Measurements from ENCODE around the gene SLC10A7. TPM values are rescaled to one million over a fixed set of nuclear protein-coding genes. Genes with fewer than 3 reads are reported as not detected.

SLC10A7 gene
- total RNA-seq, 1 experiment from 2014 or later, result 37.1 TPM

DNA sequence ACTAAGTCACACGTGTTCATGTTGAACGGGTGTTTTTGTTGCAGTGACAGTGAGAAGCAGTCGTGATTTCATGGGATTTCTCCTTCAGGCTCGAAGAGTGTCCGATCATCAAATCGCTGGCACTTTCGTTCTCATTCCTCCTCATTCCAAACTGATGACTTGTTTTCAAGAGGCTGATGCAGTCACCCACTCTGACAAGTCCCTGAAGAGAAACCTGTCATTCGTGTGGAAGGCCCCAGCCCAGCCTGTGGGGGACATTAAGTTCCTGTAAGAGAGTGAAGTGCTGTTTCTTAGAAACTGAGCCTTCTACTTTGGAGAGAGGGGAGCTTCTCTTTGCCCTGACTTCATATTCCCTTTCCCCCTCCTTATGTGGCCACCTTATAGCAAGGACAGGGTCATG lies 299.4 kb downstream of the SLC10A7 start:
- intact Hi-C loops (cut with micrococcal nuclease; ENCODE audit: unreplicated experiment), result no loop called here
- Histone ChIP-seq H3K27ac (ENCODE audit: low read depth, low read length, poor library complexity, severe bottlenecking) (no peak overlapping the region), H3K4me1 (ENCODE audit: insufficient read depth, low read length, poor library complexity, severe bottlenecking) (no peaks in the 10 kb centered on the region), H3K36me3 (ENCODE audit: insufficient read depth, low read length, poor library complexity, severe bottlenecking) (no peaks in the 10 kb centered on the region), H3K27me3 (replicated peaks; ENCODE audit: insufficient read depth, low read depth, low read length, poor library complexity) (no peaks in the 10 kb centered on the region), H3K9me3 (ENCODE audit: low read depth, low read length, poor library complexity, severe bottlenecking) (no peaks in the 10 kb centered on the region), H3K4me3 (ENCODE audit: low read depth, low read length, poor library complexity, severe bottlenecking) (no peak overlapping the region)
- ChIA-PET CTCF (no interaction called here), POLR2A (ENCODE audit: low non-redundant PET) (no interaction called here)
- TF ChIP-seq EZH2 (IDR thresholded peaks at IDR 0.05; ENCODE audit: borderline replicate concordance, low read depth, low read length, poor library complexity, severe bottlenecking), result no peak
- TF ChIP-seq, protein P1, sequence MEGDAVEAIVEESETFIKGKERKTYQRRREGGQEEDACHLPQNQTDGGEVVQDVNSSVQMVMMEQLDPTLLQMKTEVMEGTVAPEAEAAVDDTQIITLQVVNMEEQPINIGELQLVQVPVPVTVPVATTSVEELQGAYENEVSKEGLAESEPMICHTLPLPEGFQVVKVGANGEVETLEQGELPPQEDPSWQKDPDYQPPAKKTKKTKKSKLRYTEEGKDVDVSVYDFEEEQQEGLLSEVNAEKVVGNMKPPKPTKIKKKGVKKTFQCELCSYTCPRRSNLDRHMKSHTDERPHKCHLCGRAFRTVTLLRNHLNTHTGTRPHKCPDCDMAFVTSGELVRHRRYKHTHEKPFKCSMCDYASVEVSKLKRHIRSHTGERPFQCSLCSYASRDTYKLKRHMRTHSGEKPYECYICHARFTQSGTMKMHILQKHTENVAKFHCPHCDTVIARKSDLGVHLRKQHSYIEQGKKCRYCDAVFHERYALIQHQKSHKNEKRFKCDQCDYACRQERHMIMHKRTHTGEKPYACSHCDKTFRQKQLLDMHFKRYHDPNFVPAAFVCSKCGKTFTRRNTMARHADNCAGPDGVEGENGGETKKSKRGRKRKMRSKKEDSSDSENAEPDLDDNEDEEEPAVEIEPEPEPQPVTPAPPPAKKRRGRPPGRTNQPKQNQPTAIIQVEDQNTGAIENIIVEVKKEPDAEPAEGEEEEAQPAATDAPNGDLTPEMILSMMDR (conservative IDR thresholded peaks at IDR 0.05; ENCODE audit: low read depth, low read length), result no peak
- no peak for DNase-seq (ENCODE audit: low spot score)
- no TSS peak for BruUV-seq (replicated peaks)

DNA sequence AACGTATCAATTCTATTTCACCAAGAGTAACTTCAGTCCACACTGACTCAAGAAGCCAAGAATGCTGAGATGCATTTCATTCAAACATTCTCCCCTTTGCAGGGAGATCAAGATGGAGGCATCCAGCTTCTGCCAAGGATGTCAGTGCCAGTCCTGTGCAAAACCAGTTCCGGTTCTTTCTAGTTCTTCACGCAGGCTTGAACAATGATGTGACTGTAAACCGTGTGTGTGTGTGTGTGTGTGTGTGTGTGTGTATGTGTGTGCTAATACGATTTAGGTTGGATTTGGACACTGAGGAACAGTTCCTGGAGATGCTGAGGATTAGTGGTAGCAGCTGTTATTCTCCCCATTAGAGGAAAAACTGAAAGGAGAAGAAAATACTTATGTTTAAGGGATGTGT lies 307.5 kb downstream of the SLC10A7 start, which contains the start of gene REELD1:
Gene REELD1, plus strand, starts transcription at position 301 of the 400 bp plus-strand sequence. CDS start 2,415 bp downstream, outside the sequence.
- POLR2A ChIA-PET (ENCODE audit: low non-redundant PET), result no interaction called here
- BruUV-seq (replicated peaks), result no TSS peak
- CTCF ChIA-PET, result no interaction called here
- DNase-seq (ENCODE audit: low spot score), result no peak
- no peaks in the 10 kb centered on the region for H3K4me1 ChIP-seq (ENCODE audit: insufficient read depth, low read length, poor library complexity, severe bottlenecking)
- H3K27ac ChIP-seq (ENCODE audit: low read depth, low read length, poor library complexity, severe bottlenecking), result no peak within 1 kb of the TSS
- H3K4me3 ChIP-seq (ENCODE audit: low read depth, low read length, poor library complexity, severe bottlenecking), result no peak within 1 kb of the TSS
- no peaks in the 10 kb centered on the region for H3K36me3 ChIP-seq (ENCODE audit: insufficient read depth, low read length, poor library complexity, severe bottlenecking)
- H3K9me3 ChIP-seq (ENCODE audit: low read depth, low read length, poor library complexity, severe bottlenecking), result no peaks in the 10 kb centered on the region
- intact Hi-C loops (cut with micrococcal nuclease; ENCODE audit: unreplicated experiment), result no loop called here
- H3K27me3 ChIP-seq (replicated peaks; ENCODE audit: insufficient read depth, low read depth, low read length, poor library complexity), result no peaks in the 10 kb centered on the region
- TF ChIP-seq, protein P1 (conservative IDR thresholded peaks at IDR 0.05; ENCODE audit: low read depth, low read length), result no peak
- no peak for TF ChIP-seq EZH2 (IDR thresholded peaks at IDR 0.05; ENCODE audit: borderline replicate concordance, low read depth, low read length, poor library complexity, severe bottlenecking)

DNA sequence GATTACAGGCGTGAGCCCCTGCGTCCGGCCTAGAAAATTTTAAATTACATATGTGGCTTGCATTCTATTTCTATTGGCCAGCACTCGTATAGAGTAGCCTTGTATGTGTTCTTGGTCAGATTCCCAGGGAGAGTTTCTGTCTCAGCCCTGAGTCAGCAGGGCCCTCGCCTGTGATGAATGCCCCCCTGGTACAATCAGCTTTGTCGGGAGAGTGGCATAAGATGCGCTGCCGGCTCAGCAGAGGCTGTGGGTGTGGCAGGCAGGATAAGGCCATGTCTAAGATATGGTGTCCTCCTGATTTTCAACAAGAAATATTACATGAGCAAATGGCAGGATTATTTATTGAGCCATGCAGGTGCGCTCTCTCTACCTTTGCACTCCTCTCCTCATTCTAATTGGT lies 309.0 kb downstream of the SLC10A7 start:
- no TSS peak for BruUV-seq (replicated peaks)

More for the DNA sequence above, 309.0 kb downstream of the SLC10A7 start:
- no peak for DNase-seq (ENCODE audit: low spot score)
- intact Hi-C loops (cut with micrococcal nuclease; ENCODE audit: unreplicated experiment), result no loop called here
- Histone ChIP-seq H3K4me1 (ENCODE audit: insufficient read depth, low read length, poor library complexity, severe bottlenecking) (no peaks in the 10 kb centered on the region), H3K36me3 (ENCODE audit: insufficient read depth, low read length, poor library complexity, severe bottlenecking) (no peaks in the 10 kb centered on the region), H3K27ac (ENCODE audit: low read depth, low read length, poor library complexity, severe bottlenecking) (no peak overlapping the region), H3K9me3 (ENCODE audit: low read depth, low read length, poor library complexity, severe bottlenecking) (no peaks in the 10 kb centered on the region), H3K4me3 (ENCODE audit: low read depth, low read length, poor library complexity, severe bottlenecking) (no peak overlapping the region), H3K27me3 (replicated peaks; ENCODE audit: insufficient read depth, low read depth, low read length, poor library complexity) (no peaks in the 10 kb centered on the region)
- TF ChIP-seq EZH2 (IDR thresholded peaks at IDR 0.05; ENCODE audit: borderline replicate concordance, low read depth, low read length, poor library complexity, severe bottlenecking), result no peak
- TF ChIP-seq, protein P1 (conservative IDR thresholded peaks at IDR 0.05; ENCODE audit: low read depth, low read length), result no peak
- ChIA-PET CTCF (no interaction called here), POLR2A (ENCODE audit: low non-redundant PET) (no interaction called here)
